H1 (cell line): ENCODE measurements around the gene TTC28. TPM values are rescaled to one million over a fixed set of nuclear protein-coding genes. Genes with fewer than 3 reads are reported as not detected.

Source experiments
- CTCF ChIA-PET: fragments of 300-600 bp; sonication (Branson Sonifier 250); formaldehyde crosslinking; loops from one replicate; lab custom pipeline; 2021; ENCODE audit not compliant: partially characterized antibody; lab: Charles Lee
- POLR2A ChIA-PET: fragments of 300-600 bp; sonication (Branson Sonifier 250); formaldehyde crosslinking; loops from one replicate; lab custom pipeline; 2021; ENCODE audit warnings: inconsistent platforms; ENCODE audit not compliant: partially characterized antibody; lab: Charles Lee
- DNase-seq, 2 experiments: peaks; one replicate each; pipeline versions ENCODE4 v3.0.0 to v3.0.0-alpha.2; 2010 to 2022; ENCODE audit warnings: low spot score in 2 of 2, low read depth in 1 of 2, mixed read lengths in 1 of 2
- FAIRE-seq: peaks from 2 replicates; lab custom pipeline; 2011; peaks lifted over from hg19 to GRCh38; lab: Jason Lieb, UNC
- H2AFZ ChIP-seq: 2 replicates; pipeline ENCODE4 v1.8.1; 2012; ENCODE audit warnings: low read length, inconsistent platforms
- H2AK5ac ChIP-seq: 2 replicates; pipeline ENCODE4 v1.6.1; 2013; ENCODE audit warnings: low read depth, low read length
- H2BK120ac ChIP-seq: replicated peaks from 2 replicates; pipeline ENCODE3; 2013; ENCODE audit warnings: low read depth, low read length, inconsistent platforms
- H2BK12ac ChIP-seq: 2 replicates; pipeline ENCODE4 v1.6.1; 2013; ENCODE audit warnings: low read depth, low read length
- H2BK15ac ChIP-seq: 2 replicates; pipeline ENCODE4 v1.6.1; 2013; ENCODE audit warnings: low read length
- H2BK20ac ChIP-seq: 2 replicates; pipeline ENCODE4 v1.6.1; 2013; ENCODE audit warnings: low read length
- H2BK5ac ChIP-seq: 2 replicates; pipeline ENCODE4 v1.6.1; 2013; ENCODE audit warnings: low read depth, low read length
- H3K14ac ChIP-seq: 2 replicates; pipeline ENCODE4 v1.6.1; 2013; ENCODE audit warnings: inconsistent platforms; ENCODE audit not compliant: insufficient read length
- H3K18ac ChIP-seq: 2 replicates; pipeline ENCODE4 v1.6.1; 2013; ENCODE audit warnings: low read length; ENCODE audit errors: extremely low read depth
- H3K23ac ChIP-seq: 2 replicates; pipeline ENCODE4 v1.6.1; 2013; ENCODE audit warnings: inconsistent platforms; ENCODE audit not compliant: insufficient read length
- H3K23me2 ChIP-seq: 2 replicates; pipeline ENCODE4 v1.6.1; 2013; ENCODE audit warnings: low read depth, low read length
- H3K27ac ChIP-seq: 2 replicates; pipeline ENCODE4 v1.6.1; 2011; ENCODE audit warnings: low read depth, low read length, inconsistent platforms
- H3K27me3 ChIP-seq, 4 experiments: replicated peaks in 1 of 4; 1 replicate in 1 of 4; 2 replicates in 3 of 4; pipeline versions ENCODE4 v1.6.1 to v1.8.1; 2011 to 2013; ENCODE audit warnings: low read length in 3 of 4, mild to moderate bottlenecking in 3 of 4, inconsistent platforms in 2 of 4, mixed read lengths in 2 of 4, moderate library complexity in 1 of 4; ENCODE audit not compliant: control insufficient read depth in 3 of 4, insufficient read depth in 3 of 4; ENCODE audit errors: extremely low read depth in 1 of 4
- H3K36me3 ChIP-seq, 4 experiments: 2 replicates each; pipeline versions ENCODE4 v1.6.1 to v1.8.1; 2011 to 2013; ENCODE audit warnings: mild to moderate bottlenecking in 4 of 4, low read length in 3 of 4, moderate library complexity in 2 of 4, control low read depth in 1 of 4, inconsistent platforms in 1 of 4; ENCODE audit not compliant: insufficient read depth in 4 of 4, control insufficient read depth in 2 of 4
- H3K4ac ChIP-seq: replicated peaks from 2 replicates; pipeline ENCODE3; 2013; ENCODE audit warnings: low read length, low read depth, mixed read lengths, inconsistent platforms; ENCODE audit not compliant: insufficient read length
- H3K4me1 ChIP-seq, 4 experiments: replicated peaks in 1 of 4; 1 replicate in 1 of 4; 2 replicates in 3 of 4; pipeline versions ENCODE4 v1.6.1 to v1.8.1; 2011 to 2013; ENCODE audit warnings: low read length in 3 of 4, inconsistent platforms in 2 of 4, mixed read lengths in 1 of 4; ENCODE audit not compliant: insufficient read depth in 4 of 4, control insufficient read depth in 3 of 4
- H3K4me2 ChIP-seq, 2 experiments: 2 replicates each; pipeline versions ENCODE4 v1.6.1 to v1.8.1; 2011 to 2013; ENCODE audit warnings: low read depth in 2 of 2, low read length in 2 of 2, control low read depth in 1 of 2, inconsistent platforms in 1 of 2, mild to moderate bottlenecking in 1 of 2; ENCODE audit not compliant: insufficient read depth in 1 of 2
- H3K4me3 ChIP-seq, 4 experiments: fragments of 200-600, 300-600 bp in 1 of 4; sonication (generic), shearing (Covaris generic), sonication (Bioruptor Twin) in 1 of 4; 2 replicates each; pipeline versions ENCODE4 v1.5.1 to v1.8.1; 2011 to 2016; ENCODE audit warnings: low read length in 4 of 4, low read depth in 3 of 4, control low read depth in 2 of 4, inconsistent platforms in 2 of 4, mild to moderate bottlenecking in 2 of 4, mixed read lengths in 1 of 4, moderate library complexity in 1 of 4; ENCODE audit not compliant: insufficient read depth in 2 of 4; ENCODE audit errors: extremely low read depth in 1 of 4
- H3K56ac ChIP-seq: replicated peaks from 2 replicates; pipeline ENCODE3; 2013; ENCODE audit warnings: low read depth, mild to moderate bottlenecking, mixed read lengths, low read length, inconsistent platforms; ENCODE audit not compliant: insufficient read length
- H3K79me1 ChIP-seq: 2 replicates; pipeline ENCODE4 v1.6.1; 2013; ENCODE audit warnings: low read depth, low read length, control low read depth
- H3K79me2 ChIP-seq, 2 experiments: 2 replicates each; pipeline versions ENCODE4 v1.6.1 to v1.8.1; 2012 to 2013; ENCODE audit warnings: low read length in 2 of 2, mild to moderate bottlenecking in 2 of 2, inconsistent platforms in 1 of 2; ENCODE audit not compliant: insufficient read depth in 2 of 2, control insufficient read depth in 1 of 2
- H3K9ac ChIP-seq, 4 experiments: replicated peaks in 1 of 4; 1 replicate in 1 of 4; 2 replicates in 3 of 4; pipeline versions ENCODE4 v1.6.1 to v1.8.1; 2011 to 2013; ENCODE audit warnings: low read depth in 3 of 4, low read length in 3 of 4, control low read depth in 2 of 4, mild to moderate bottlenecking in 2 of 4, moderate library complexity in 2 of 4, inconsistent platforms in 1 of 4; ENCODE audit errors: extremely low read depth in 1 of 4
- H3K9me3 ChIP-seq, 2 experiments: 2 replicates each; pipeline versions ENCODE4 v1.6.1 to v1.8.1; 2012 to 2013; ENCODE audit warnings: mild to moderate bottlenecking in 2 of 2, moderate library complexity in 2 of 2, control low read depth in 1 of 2, inconsistent platforms in 1 of 2, low read depth in 1 of 2, low read length in 1 of 2, mixed read lengths in 1 of 2; ENCODE audit not compliant: insufficient read depth in 2 of 2
- H4K20me1 ChIP-seq, 2 experiments: replicated peaks in 1 of 2; 2 replicates each; pipeline versions ENCODE3 to v1.8.1; 2011 to 2013; ENCODE audit warnings: inconsistent platforms in 2 of 2, low read length in 2 of 2, mild to moderate bottlenecking in 1 of 2; ENCODE audit not compliant: insufficient read depth in 2 of 2, control insufficient read depth in 1 of 2
- H4K5ac ChIP-seq: 2 replicates; pipeline ENCODE4 v1.6.1; 2013; ENCODE audit warnings: low read length, low read depth, mixed read lengths, inconsistent platforms; ENCODE audit not compliant: insufficient read length
- H4K8ac ChIP-seq: 2 replicates; pipeline ENCODE4 v1.8.0; 2013; ENCODE audit warnings: mild to moderate bottlenecking, moderate library complexity, low read length, inconsistent platforms; ENCODE audit not compliant: insufficient read depth; ENCODE audit errors: extremely low read depth
- H4K91ac ChIP-seq: replicated peaks from 2 replicates; pipeline ENCODE3; 2013; ENCODE audit warnings: low read length, mixed read lengths, inconsistent platforms; ENCODE audit not compliant: insufficient read length
- BCL11A ChIP-seq, 2 experiments: IDR thresholded peaks; one replicate each; pipeline ENCODE4 v1.6.1; 2011; ENCODE audit warnings: low read depth in 2 of 2, low read length in 2 of 2, mild to moderate bottlenecking in 2 of 2
- BRCA1 ChIP-seq: IDR thresholded peaks from 2 replicates; pipeline ENCODE4 v1.6.1; 2012; ENCODE audit warnings: low read depth, low read length, improper control_type of control experiment
- CBX5 ChIP-seq: fragments of 300-800, 300-1000 bp; sonication (generic); IDR thresholded peaks from 2 replicates; pipeline ENCODE4 v1.7.1; 2016; ENCODE audit warnings: antibody characterized with exemption, low read length, low read depth
- CBX8 ChIP-seq: fragments of 300-800, 300-1000 bp; sonication (generic); IDR thresholded peaks from 2 replicates; pipeline ENCODE4 v1.7.1; 2016; ENCODE audit warnings: low read depth, low read length, borderline replicate concordance
- CTBP2 ChIP-seq: IDR thresholded peaks from 2 replicates; pipeline ENCODE4 v1.7.0; 2011; ENCODE audit warnings: borderline replicate concordance, mild to moderate bottlenecking, moderate library complexity, mixed read lengths, low read length; ENCODE audit not compliant: insufficient read depth, insufficient read length
- E2F6 ChIP-seq: IDR thresholded peaks from 2 replicates; pipeline ENCODE4 v1.6.1; 2012; ENCODE audit warnings: inconsistent platforms
- GABPA ChIP-seq: IDR thresholded peaks from 2 replicates; pipeline ENCODE4 v1.6.1; 2011; ENCODE audit warnings: mild to moderate bottlenecking, low read length, moderate library complexity, borderline replicate concordance; ENCODE audit not compliant: insufficient read depth
- KDM1A ChIP-seq: fragments of 200-600, 300-600 bp; sonication (generic); IDR thresholded peaks from 2 replicates; pipeline ENCODE4 v1.7.1; 2016; ENCODE audit warnings: mild to moderate bottlenecking, low read length, borderline replicate concordance
- KDM5A ChIP-seq: fragments of 200-600 bp; IDR thresholded peaks from 2 replicates; pipeline ENCODE4 v1.7.1; 2012; ENCODE audit warnings: mild to moderate bottlenecking, low read length, inconsistent platforms, mixed read lengths
- MAFK ChIP-seq: IDR thresholded peaks from 2 replicates; pipeline ENCODE4 v1.6.1; 2012; ENCODE audit warnings: low read depth, mild to moderate bottlenecking, improper control_type of control experiment, low read length
- PHF8 ChIP-seq: fragments of 200-600 bp; sonication (generic); conservative IDR thresholded peaks from 2 replicates; pipeline ENCODE4 v1.7.1; 2012; ENCODE audit warnings: low read depth, mild to moderate bottlenecking, inconsistent platforms, low read length, moderate library complexity
- RAD21 ChIP-seq, 2 experiments: IDR thresholded peaks in 1 of 2; conservative IDR thresholded peaks in 1 of 2; 2 replicates each; pipeline ENCODE4 v1.6.1; 2011; ENCODE audit warnings: low read depth in 2 of 2, low read length in 2 of 2, improper control_type of control experiment in 1 of 2, inconsistent platforms in 1 of 2, mild to moderate bottlenecking in 1 of 2, moderate library complexity in 1 of 2
- RXRA ChIP-seq: IDR thresholded peaks from 2 replicates; pipeline ENCODE4 v1.6.1; 2011; ENCODE audit warnings: low read depth, mild to moderate bottlenecking, low read length, moderate library complexity; ENCODE audit not compliant: insufficient read depth
- SIX5 ChIP-seq: IDR thresholded peaks from 2 replicates; pipeline ENCODE4 v1.6.1; 2011; ENCODE audit warnings: mild to moderate bottlenecking, low read depth, low read length
- WGBS, 2 experiments: shearing (Covaris generic) in 1 of 2; methylation state at CpG; one replicate each; pipeline versions ENCODE4 v1.1.6 to v1.1.7; 2013 to 2015; ENCODE audit warnings: low lambda C conversion rate in 2 of 2, mixed read lengths in 2 of 2, inconsistent platforms in 1 of 2, low coverage in 1 of 2, missing lambda C conversion rate in 1 of 2; ENCODE audit not compliant: insufficient replicate concordance in 2 of 2, insufficient coverage in 1 of 2, insufficient read length in 1 of 2; ENCODE audit errors: extremely low coverage in 1 of 2, missing lambda C conversion rate in 1 of 2; 5-methylcytosine and 5-hydroxymethylcytosine counted together
- polyA plus RNA-seq, 7 experiments: library from polyadenylated mRNA; depleted of rRNA in 3 of 7; stranded (reverse) in 5 of 7; unstranded in 2 of 7; fragments of >200 nt in 5 of 7; fragments of 200-250 nt in 2 of 7; gene quantifications; 1 replicate in 5 of 7; 2 replicates in 1 of 7; 4 replicates in 1 of 7; pipeline versions ENCODE4 v1.2.1 to v1.2.3, GENCODE V29; 2011 to 2013; ENCODE audit warnings: missing spikeins in 2 of 7, mixed read lengths in 2 of 7
- total RNA-seq: library from RNA; stranded (reverse); fragmentation: NEBNext Ultra II Directional; extraction: Animal tissue kit (Norgen Biotek cat#: 25700); gene quantifications from 2 replicates; pipeline ENCODE4 v1.2.1, GENCODE V29; 2021

TTC28 gene
- total and polyA plus RNA-seq, 2 of the 8 experiments (the other 6 are each of a cell fraction or from before 2014, with no cell fraction given): 2.6 to 12.6 TPM

GRCh38 chr22:28366856-28367255 lies 312.8 kb downstream of the TTC28 start:
- H4K20me1 ChIP-seq: no peaks in the 10 kb centered on the region
- no peak overlapping the region for H3K4me3 ChIP-seq
- no peaks in the 10 kb centered on the region for H3K4me1 ChIP-seq
- no peak overlapping the region for H2BK20ac ChIP-seq
- H3K23me2 ChIP-seq: no peaks in the 10 kb centered on the region
- FAIRE-seq (no peak), DNase-seq (no peak)
- H3K56ac ChIP-seq: no peak overlapping the region
- H3K4ac ChIP-seq: no peak overlapping the region
- no peak overlapping the region for H2BK120ac ChIP-seq
- no peaks in the 10 kb centered on the region for H3K27me3 ChIP-seq
- peaks cover 0 to 4% (median 0%) of the 10 kb centered on the region in 4 experiments; a peak in 1 of 8 replicates for H3K36me3 ChIP-seq
- H3K79me1 ChIP-seq: no peaks in the 10 kb centered on the region
- no peak overlapping the region for H3K14ac ChIP-seq
- H2BK15ac ChIP-seq: no peak overlapping the region
- no peak overlapping the region for H2BK12ac ChIP-seq
- no peak overlapping the region for H3K27ac ChIP-seq
- H3K9me3 ChIP-seq: peaks cover 11 to 25% of the 10 kb centered on the region in 2 experiments; a peak in 3 of 4 replicates
- no peak overlapping the region for H2BK5ac ChIP-seq
- no peak overlapping the region for H4K8ac ChIP-seq
- WGBS, 2 experiments: 92% methylated on average over 1 of the region's 1 CpG; no CpG with 5 or more reads in 1 of the 2 experiments
- no peak overlapping the region for H4K91ac ChIP-seq
- ChIA-PET CTCF (no interaction called here), POLR2A (no interaction called here)
- H3K23ac ChIP-seq: no peak overlapping the region
- no peak overlapping the region for H2AFZ ChIP-seq
- H2AK5ac ChIP-seq: no peak overlapping the region
- no peaks in the 10 kb centered on the region for H3K79me2 ChIP-seq
- H3K18ac ChIP-seq: no peak overlapping the region
- no peak overlapping the region for H3K4me2 ChIP-seq
- H3K9ac ChIP-seq: no peak overlapping the region
- no peak overlapping the region for H4K5ac ChIP-seq
- TF ChIP-seq KDM5A: no peak
- no peak for TF ChIP-seq RXRA
- TF ChIP-seq GABPA: no peak
- no peak for TF ChIP-seq PHF8
- no peak for TF ChIP-seq RAD21 (IDR thresholded peaks at IDR 0.05 in 1 of 2, conservative IDR thresholded peaks at IDR 0.05 in 1 of 2; ENCODE audit: low read depth in 2 of 2, low read length in 2 of 2)
- no peak for TF ChIP-seq CBX8
- TF ChIP-seq BRCA1: no peak
- TF ChIP-seq CBX5: no peak
- TF ChIP-seq E2F6: no peak
- TF ChIP-seq CTBP2: no peak
- no peak for TF ChIP-seq SIX5
- no peak for TF ChIP-seq MAFK
- TF ChIP-seq BCL11A (IDR thresholded peaks at IDR 0.05; ENCODE audit: low read depth in 2 of 2, low read length in 2 of 2): no peak
- TF ChIP-seq KDM1A: no peak
